Psoas muscle (tissue), 8 donors: ENCODE measurements around the gene CLDN20. TPM values are rescaled to one million over a fixed set of nuclear protein-coding genes. Genes with fewer than 3 reads are reported as not detected.

Source experiments
- ATAC-seq, 4 donors: fragments of 200-7000 bp; cut with Tn5 transposase; one replicate each; pipeline ENCODE4 v1.9.1; 2020; ENCODE audit warnings: moderate library complexity in 3 of 4, mild to moderate bottlenecking in 2 of 4
- DNase-seq, 2 donors: peaks; one replicate each; pipeline ENCODE4 v3.0.0-alpha.2; 2020
- H3K27ac ChIP-seq: fragments of 200-600 bp; one replicate; pipeline ENCODE4 v1.8.0; 2022
- H3K27me3 ChIP-seq, 3 donors: fragments of 200-600 bp in 1 of 3; one replicate each; pipeline versions ENCODE4 v1.6.1 to v1.8.0; 2013 to 2022; ENCODE audit warnings: low read length in 2 of 3, mild to moderate bottlenecking in 2 of 3, moderate library complexity in 1 of 3; ENCODE audit not compliant: insufficient read depth in 3 of 3
- H3K36me3 ChIP-seq, 2 donors: fragments of 200-600 bp in 1 of 2; one replicate each; pipeline versions ENCODE4 v1.6.1 to v1.8.0; 2013 to 2022; ENCODE audit warnings: low read depth in 1 of 2, mild to moderate bottlenecking in 1 of 2, moderate library complexity in 1 of 2; ENCODE audit not compliant: insufficient read depth in 1 of 2
- H3K4me1 ChIP-seq: fragments of 200-600 bp; one replicate; pipeline ENCODE4 v1.8.0; 2022
- H3K4me3 ChIP-seq: fragments of 200-600 bp; one replicate; pipeline ENCODE4 v1.8.0; 2022; ENCODE audit warnings: mild to moderate bottlenecking
- H3K9me3 ChIP-seq: fragments of 200-600 bp; one replicate; pipeline ENCODE4 v1.8.0; 2022
- CTCF ChIP-seq: fragments of 200-600 bp; IDR thresholded peaks from one replicate; pipeline ENCODE4 v1.8.0; 2022; ENCODE audit warnings: antibody characterized with exemption
- WGBS, 3 donors: extraction: QIAGEN DNeasy Blood & Tissue Kit; methylation state at CpG; one replicate each; pipeline versions ENCODE4 v1.1.6 to v1.1.7; 2013; 5-methylcytosine and 5-hydroxymethylcytosine counted together
- intact Hi-C, 2 donors: fragments of 100-400 bp; cut with DNase I; formaldehyde crosslinking; loops; one replicate each; pipeline versions ENCODE4 v1.11.0 to v1.14.2; 2022
- polyA plus RNA-seq, 3 donors: library from polyadenylated mRNA; stranded (reverse); fragments of 200-250 nt; gene quantifications; one replicate each; pipeline ENCODE4 v1.2.3, GENCODE V29; 2013
- total RNA-seq, 4 donors: library from RNA; stranded (reverse); fragmentation: NEBNext Ultra II Directional in 2 of 4; extraction: Animal tissue kit (Norgen Biotek cat#: 25700) in 2 of 4; gene quantifications; one replicate each; pipeline versions ENCODE4 v1.2.1 to v1.2.4, GENCODE V29; 2021 to 2023
- donor health status: healthy with polysubstance abuse.
- donor health status: DM: no; HTN: no; CAD: no; lungs with moderate emphysema.
- donor health status: Bipolar disorder and iron deficiency.
- donor health status: healthy.
- donor health status: DM: yes; HTN: yes; CAD: no.
- donor health status: DM: no; HTN: no; CAD: no.
- donor health status: DM: no; HTN: no; CAD: no.
- donor health status: DM: yes; HTN: yes; CAD: no.

The CLDN20 gene
- total and polyA plus RNA-seq, 7 donors = 0.05 TPM; not detected in 6

- DNase-seq (no peak), ATAC-seq (peak in 3 of 4 donors; percentile 19 to 50 (median 33))
- TF ChIP-seq CTCF = no peak
- H3K27me3 ChIP-seq = no peaks in the 10 kb centered on the region
- peak overlapping the region; percentile 44 for H3K27ac ChIP-seq
- H3K4me3 ChIP-seq = no peak overlapping the region
- H3K9me3 ChIP-seq = no peaks in the 10 kb centered on the region
- intact Hi-C loops = no loop called here
- peaks cover 0 to 3% of the 10 kb centered on the region in 2 donors for H3K36me3 ChIP-seq
- peaks cover 44% of the 10 kb centered on the region for H3K4me1 ChIP-seq
- 73 to 89% (median 76%) methylated on average over 5 of the region's 5 CpGs for WGBS, 3 donors
These were observed 14.7 kb downstream of the CLDN20 start for GRCh38 chr6:155278319-155279049.

- Histone ChIP-seq H3K27me3 (no peaks in the 10 kb centered on the region), H3K27ac (no peak overlapping the region), H3K4me3 (no peak overlapping the region), H3K36me3 (peaks cover 2 to 37% of the 10 kb centered on the region in 2 donors), H3K9me3 (no peaks in the 10 kb centered on the region), H3K4me1 (peaks cover 17% of the 10 kb centered on the region)
- DNase-seq = no peak
- no peak for TF ChIP-seq CTCF
- no peak for ATAC-seq
- intact Hi-C loops = no loop called here
- WGBS, 3 donors = 91 to 93% (median 92%) methylated on average over 4 of the region's 4 CpGs
These were observed 21.0 kb downstream of the CLDN20 start for GRCh38 chr6:155284775-155285174.

GRCh38 chr6:155287762-155288161 is 23.9 kb downstream of the CLDN20 start:
- no peak for TF ChIP-seq CTCF
- WGBS, 3 donors = 75 to 78% (median 77%) methylated on average over 2 of the region's 2 CpGs
- Histone ChIP-seq H3K27ac (no peak overlapping the region), H3K4me3 (no peak overlapping the region), H3K27me3 (no peaks in the 10 kb centered on the region), H3K4me1 (peaks cover 5% of the 10 kb centered on the region), H3K9me3 (no peaks in the 10 kb centered on the region), H3K36me3 (peaks cover 2 to 44% of the 10 kb centered on the region in 2 donors)
- no peak for DNase-seq
- no peak for ATAC-seq
- intact Hi-C loops = no loop called here

GRCh38 chr6:155290491-155290890 is 26.7 kb downstream of the CLDN20 start:
- ATAC-seq (no peak), DNase-seq (no peak)
- no peak for TF ChIP-seq CTCF
- Histone ChIP-seq H3K9me3 (no peaks in the 10 kb centered on the region), H3K36me3 (peaks cover 2 to 41% of the 10 kb centered on the region in 2 donors), H3K4me1 (no peaks in the 10 kb centered on the region), H3K27ac (no peak overlapping the region), H3K4me3 (no peak overlapping the region), H3K27me3 (no peaks in the 10 kb centered on the region)
- 94 to 96% (median 96%) methylated on average over 5 of the region's 5 CpGs for WGBS, 3 donors
- intact Hi-C loops = no loop called here

- ATAC-seq = no peak
- 69 to 76% (median 72%) methylated on average over 3 of the region's 3 CpGs for WGBS, 3 donors
- intact Hi-C loops = no loop called here
- TF ChIP-seq CTCF = no peak
- H3K4me1 ChIP-seq = no peaks in the 10 kb centered on the region
- H3K36me3 ChIP-seq = peaks cover 2 to 49% of the 10 kb centered on the region in 2 donors
- no peak for DNase-seq
- H3K9me3 ChIP-seq = no peaks in the 10 kb centered on the region
- H3K27ac ChIP-seq = no peak overlapping the region
- H3K27me3 ChIP-seq = no peaks in the 10 kb centered on the region
- H3K4me3 ChIP-seq = no peak overlapping the region
These were observed 27.5 kb downstream of the CLDN20 start for GRCh38 chr6:155291291-155291690.
